HEK293T (cell line): ENCODE measurements around the gene SUCLA2.

Experiments
- SUZ12 ChIP-seq: fragments of 450-650 bp; IDR thresholded peaks from 2 replicates; pipeline ENCODE4 v1.6.1; 2016; ENCODE audit warnings: mild to moderate bottlenecking
- TARDBP ChIP-seq: fragments of 450-650 bp; IDR thresholded peaks from 2 replicates; pipeline ENCODE4 v1.6.1; 2016

GRCh38 chr13:48010698-48011097, 9.6 kb upstream of the SUCLA2 start:
- TF ChIP-seq SUZ12: no peak
- no peak for TF ChIP-seq TARDBP
